ENCODE measurements around the gene RNF121. TPM values are rescaled to one million over a fixed set of nuclear protein-coding genes. Genes with fewer than 3 reads are reported as not detected.

RNF121 gene
- total and polyA plus RNA-seq, 2 of the 13 experiments (the other 11 are each of a cell fraction or from before 2014, with no cell fraction given) = 28.6 to 44.3 TPM

- no peak for TF ChIP-seq GFI1 (CRISPR knock-in tag; IDR thresholded peaks at IDR 0.05; ENCODE audit: borderline replicate concordance)
- TF ChIP-seq ZHX1 (CRISPR knock-in tag; IDR thresholded peaks at IDR 0.05; ENCODE audit: low read depth) = 0 out of 2 replicates have a peak, but pooled peaks have one; percentile 43
- TF ChIP-seq MED13 (CRISPR knock-in tag; IDR thresholded peaks at IDR 0.05) = no peak
- TF ChIP-seq SOX13 (IDR thresholded peaks at IDR 0.05) = no peak
- 0 out of 4 replicates have a peak, but pooled peaks of 1 of the 2 experiments have one; percentile 10 for TF ChIP-seq SOX13 (CRISPR knock-in tag; conservative IDR thresholded peaks at IDR 0.05 in 1 of 2, IDR thresholded peaks at IDR 0.05 in 1 of 2)
- TF ChIP-seq MTF1 (CRISPR knock-in tag; IDR thresholded peaks at IDR 0.05) = no peak
- TF ChIP-seq ZNF713 (CRISPR knock-in tag; IDR thresholded peaks at IDR 0.05) = no peak
- TF ChIP-seq TEF (CRISPR knock-in tag; IDR thresholded peaks at IDR 0.05) = no peak
- TF ChIP-seq GMEB2 (CRISPR knock-in tag; IDR thresholded peaks at IDR 0.05; ENCODE audit: low read depth) = no peak
- no peak for TF ChIP-seq MIER3 (CRISPR knock-in tag; IDR thresholded peaks at IDR 0.05; ENCODE audit: borderline replicate concordance)
- TF ChIP-seq ZNF24 (IDR thresholded peaks at IDR 0.05) = no peak
- no peak for TF ChIP-seq KLF12 (CRISPR knock-in tag; IDR thresholded peaks at IDR 0.05; ENCODE audit: borderline replicate concordance)
- peak; percentile 77; the same call in 1 of the 2 replicates for TF ChIP-seq EZH2 (conservative IDR thresholded peaks at IDR 0.05; ENCODE audit: low read depth, low read length)
- no peak for TF ChIP-seq SP140L (CRISPR knock-in tag; IDR thresholded peaks at IDR 0.05; ENCODE audit: borderline replicate concordance)
- TF ChIP-seq ZNF747 (CRISPR knock-in tag; IDR thresholded peaks at IDR 0.05; ENCODE audit: borderline replicate concordance) = no peak
- TF ChIP-seq THAP7 (CRISPR knock-in tag; IDR thresholded peaks at IDR 0.05) = no peak
- TF ChIP-seq HMG20B (CRISPR knock-in tag; conservative IDR thresholded peaks at IDR 0.05) = no peak
- TF ChIP-seq ZNF770 (CRISPR knock-in tag; IDR thresholded peaks at IDR 0.05) = 0 out of 2 replicates have a peak, but pooled peaks have one; percentile 2
Measured at GRCh38 chr11:71928737-71929443, at the start of gene RNF121 (continued).

Data from HepG2 (cell line).